HG03025 (cell line): Measurements from ENCODE around the gene CORO2B.
"Not testable (repeated sequence)": the region's sequence is repeated elsewhere in the genome, so short reads cannot be mapped to it uniquely, and the experiment has no call there.

Source experiments
- ATAC-seq: cut with Tn5 transposase; IDR thresholded peaks from one replicate; pipeline ENCODE4 v1.9.1; 2021; ENCODE audit warnings: mild to moderate bottlenecking, moderate library complexity; ENCODE audit not compliant: unreplicated experiment, low FRiP score

The CORO2B gene

DNA sequence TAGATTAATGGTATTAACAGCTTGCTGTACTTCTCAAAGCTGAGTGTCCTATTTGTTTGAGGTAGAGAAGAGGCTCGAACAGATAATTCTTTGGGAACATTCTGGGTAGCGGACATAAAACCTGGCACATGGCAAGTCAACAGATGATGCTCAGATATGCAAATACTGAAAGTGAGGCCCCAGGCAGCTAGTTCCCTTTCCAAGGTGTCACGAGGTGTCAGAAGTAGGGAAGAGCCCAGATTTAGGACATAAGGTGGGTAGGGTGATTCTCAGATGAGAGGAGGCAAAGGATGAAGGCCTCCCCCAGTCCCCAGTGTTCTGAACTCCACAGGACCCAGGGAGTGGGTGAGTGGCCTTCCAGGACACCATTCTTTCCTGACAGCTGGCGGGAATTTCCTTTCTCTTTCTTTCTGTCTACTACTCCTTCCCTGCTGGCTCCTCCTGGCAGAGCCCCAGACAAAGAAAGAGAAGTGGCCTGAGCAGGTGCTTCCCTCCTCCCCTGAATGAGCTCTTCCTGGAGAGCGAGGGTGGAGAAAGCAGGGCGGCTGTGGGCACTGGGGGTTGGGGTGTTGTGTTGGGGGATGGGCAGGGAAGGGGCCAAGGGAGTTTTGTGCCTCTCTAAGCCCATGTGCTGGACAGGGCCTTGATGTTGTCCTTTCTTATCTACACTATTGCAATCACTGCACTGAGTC, 87.5 kb downstream of the CORO2B start:
- ATAC-seq, result no peak

DNA sequence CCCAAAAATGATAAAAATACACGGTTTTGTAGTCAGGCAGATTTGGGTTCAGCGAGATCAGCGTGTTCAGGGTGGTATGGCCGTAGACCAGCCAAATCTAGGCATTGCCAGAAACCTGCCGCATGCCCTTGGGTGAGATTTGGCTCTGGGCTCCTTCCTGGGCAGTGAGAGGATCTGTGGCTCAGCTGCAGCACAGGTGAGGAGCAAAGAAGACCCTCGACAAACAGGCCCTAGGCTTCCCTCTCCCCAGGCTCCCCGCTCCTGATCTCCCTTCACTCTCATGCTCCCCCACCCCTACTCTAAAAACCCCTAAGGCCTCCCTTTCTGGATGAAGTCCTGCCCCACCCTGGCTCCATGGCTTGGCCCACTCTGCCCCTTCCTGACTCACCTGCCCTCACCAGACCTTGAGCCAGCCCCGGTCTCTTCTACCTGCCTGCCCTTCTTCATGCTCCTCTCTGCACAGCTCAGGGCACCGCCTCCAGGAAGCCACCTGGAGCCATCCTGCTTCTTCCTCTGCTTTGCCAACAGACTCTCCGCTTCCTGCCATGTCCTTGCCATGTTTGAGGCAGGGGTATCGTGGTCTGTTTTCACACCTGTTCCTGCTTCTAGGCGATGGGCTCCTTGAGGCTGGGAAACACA, 88.1 kb downstream of the CORO2B start:
- ATAC-seq, result no peak

- no peak for ATAC-seq
Observed at GRCh38 chr15:68667800-68668625, 89.2 kb downstream of the CORO2B start.

- ATAC-seq, result no peak
Observed at GRCh38 chr15:68668926-68669600, 90.3 kb downstream of the CORO2B start.

GRCh38 chr15:68672251-68672650, 93.5 kb downstream of the CORO2B start:
- no peak for ATAC-seq

DNA sequence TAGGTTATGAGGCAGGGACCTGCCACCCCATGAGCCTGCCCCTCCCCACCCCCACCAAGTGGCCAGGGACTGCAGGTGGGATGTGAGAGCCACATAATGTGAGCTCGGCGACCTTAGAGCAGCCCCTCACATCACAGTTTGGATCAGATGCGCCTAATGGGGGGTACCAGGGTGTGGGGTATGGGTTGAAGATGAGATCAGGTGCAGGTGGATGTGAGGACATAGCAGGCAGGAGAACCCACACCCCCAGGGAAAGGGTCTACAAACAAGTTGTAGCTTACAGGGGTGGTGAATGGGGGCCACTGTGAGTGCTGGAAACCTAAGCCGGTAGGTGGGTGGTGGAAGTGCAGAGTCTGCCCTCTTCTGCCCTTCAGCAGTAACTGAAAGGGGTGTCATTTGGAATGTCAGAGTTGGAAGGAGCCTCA, 94.0 kb downstream of the CORO2B start:
- no peak for ATAC-seq

GRCh38 chr15:68674975-68675374, 96.2 kb downstream of the CORO2B start:
- no peak for ATAC-seq

GRCh38 chr15:68676011-68676605, 97.3 kb downstream of the CORO2B start:
- ATAC-seq, result no peak

GRCh38 chr15:68676926-68677325, 98.1 kb downstream of the CORO2B start:
- ATAC-seq, result no peak

GRCh38 chr15:68677996-68678395, 99.2 kb downstream of the CORO2B start:
- no peak for ATAC-seq

GRCh38 chr15:68678746-68679145, 100.0 kb downstream of the CORO2B start:
- ATAC-seq, result no peak

GRCh38 chr15:68679161-68679560, 100.4 kb downstream of the CORO2B start:
- no peak for ATAC-seq

GRCh38 chr15:68679961-68680371, 101.2 kb downstream of the CORO2B start:
- no peak for ATAC-seq

DNA sequence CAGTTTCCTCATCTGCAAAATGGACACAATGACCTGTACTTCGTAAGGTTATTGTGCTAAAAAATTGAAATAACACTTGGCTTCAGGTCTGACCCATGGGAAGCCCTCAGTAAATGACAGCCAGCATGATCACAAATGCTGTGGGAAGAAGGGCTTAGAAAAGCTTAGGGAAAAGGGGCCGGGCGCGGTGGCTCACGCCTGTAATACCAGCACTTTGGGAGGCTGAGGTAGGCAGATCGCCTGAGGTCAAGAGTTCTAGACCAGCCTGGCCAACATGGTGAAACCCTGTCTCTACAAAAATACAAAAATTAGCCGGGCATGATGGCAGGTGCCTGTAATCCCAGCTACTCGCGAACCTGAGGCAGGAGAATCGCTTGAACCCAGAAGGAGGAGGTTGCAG, 102.0 kb downstream of the CORO2B start:
- ATAC-seq, result not testable (repeated sequence)

- ATAC-seq, result no peak
Observed at GRCh38 chr15:68681836-68682235, 103.0 kb downstream of the CORO2B start.

DNA sequence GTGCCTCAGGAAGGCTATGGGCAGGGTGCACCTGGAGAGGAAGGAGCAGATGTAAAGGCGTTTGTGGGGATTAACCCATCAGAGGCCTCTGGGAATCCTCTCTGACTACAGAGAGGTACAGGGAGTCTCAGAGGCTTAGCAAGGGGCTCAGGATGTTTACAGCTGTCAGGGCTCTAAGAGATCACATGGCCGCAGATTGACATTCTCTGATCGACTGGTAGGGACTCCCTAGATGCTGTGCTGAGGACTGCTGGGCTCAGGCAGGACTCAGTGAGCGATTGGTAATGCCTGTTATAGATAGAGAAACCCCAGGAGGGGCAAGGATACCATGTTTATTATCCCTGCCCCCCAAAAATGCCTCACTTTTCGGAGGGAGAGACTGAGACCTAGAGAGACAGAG, 103.5 kb downstream of the CORO2B start:
- ATAC-seq, result no peak

GRCh38 chr15:68683026-68683425, 104.2 kb downstream of the CORO2B start:
- no peak for ATAC-seq

- no peak for ATAC-seq
Observed at GRCh38 chr15:68683551-68683950, 104.8 kb downstream of the CORO2B start.

- no peak for ATAC-seq
Observed at GRCh38 chr15:68684476-68684875, 105.7 kb downstream of the CORO2B start.

DNA sequence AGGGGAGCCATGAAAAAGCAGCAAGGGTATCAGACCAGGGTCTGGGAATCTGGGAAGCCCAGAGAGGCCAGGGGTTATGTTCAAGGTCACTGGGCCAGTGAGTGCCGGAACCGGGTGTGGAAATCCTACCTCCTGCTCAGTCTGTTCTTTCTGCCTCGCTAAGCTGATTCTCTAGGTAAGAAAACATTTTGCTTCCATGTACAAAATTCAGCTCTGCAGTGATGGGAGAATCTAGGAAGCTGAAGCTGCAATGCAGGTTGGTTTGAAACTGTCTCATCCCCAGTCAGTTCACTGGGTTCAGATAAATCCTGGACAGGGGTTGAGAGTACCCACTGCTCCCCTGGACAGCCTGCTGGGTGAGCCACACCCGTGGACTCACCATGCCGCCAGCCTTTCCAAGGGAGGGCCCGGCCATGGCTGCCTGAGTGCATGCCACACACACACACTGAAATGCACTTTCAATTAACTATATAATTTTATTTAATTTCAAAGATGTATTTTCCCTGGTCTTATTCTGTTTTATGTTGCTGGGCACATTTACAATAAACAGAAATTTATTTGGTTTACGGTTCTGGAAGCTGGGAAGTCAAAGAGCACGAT, 108.4 kb downstream of the CORO2B start:
- ATAC-seq, result no peak
